Measurements from ENCODE around the gene SH3RF1.

Gene SH3RF1

GRCh38 chr4:169090484-169091215 is 180.1 kb downstream of the SH3RF1 start:
- Histone ChIP-seq H3K27me3 (ENCODE audit: control insufficient read depth in 2 of 2, insufficient read depth in 2 of 2, low read length in 2 of 2) (no peaks in the 10 kb centered on the region), H3K36me3 (ENCODE audit: control insufficient read depth in 2 of 2, insufficient read depth in 2 of 2, low read length in 2 of 2) (peaks cover 18 to 29% of the 10 kb centered on the region in 2 donors), H3K27ac (ENCODE audit: low read depth in 2 of 2, low read length in 2 of 2) (no peak overlapping the region), H3K4me1 (ENCODE audit: control insufficient read depth in 2 of 2, insufficient read depth in 2 of 2, low read length in 2 of 2) (no peaks in the 10 kb centered on the region), H3K9me3 (ENCODE audit: control insufficient read depth in 2 of 2, low read length in 2 of 2) (peaks cover 3 to 4% of the 10 kb centered on the region in 2 donors), H3K9ac (ENCODE audit: low read depth in 1 of 2, low read length in 2 of 2) (no peak overlapping the region), H3K4me3 (ENCODE audit: low read length in 2 of 2) (no peak overlapping the region)

GRCh38 chr4:169089004-169089403 is 181.8 kb downstream of the SH3RF1 start:
- H3K27me3 ChIP-seq (ENCODE audit: control insufficient read depth in 2 of 2, insufficient read depth in 2 of 2, low read length in 2 of 2) = no peaks in the 10 kb centered on the region
- no peak overlapping the region for H3K9ac ChIP-seq (ENCODE audit: low read depth in 1 of 2, low read length in 2 of 2)
- H3K9me3 ChIP-seq (ENCODE audit: control insufficient read depth in 2 of 2, low read length in 2 of 2) = peaks cover 3 to 4% of the 10 kb centered on the region in 2 donors
- H3K4me1 ChIP-seq (ENCODE audit: control insufficient read depth in 2 of 2, insufficient read depth in 2 of 2, low read length in 2 of 2) = no peaks in the 10 kb centered on the region
- H3K4me3 ChIP-seq (ENCODE audit: low read length in 2 of 2) = no peak overlapping the region
- peaks cover 12 to 21% of the 10 kb centered on the region in 2 donors for H3K36me3 ChIP-seq (ENCODE audit: control insufficient read depth in 2 of 2, insufficient read depth in 2 of 2, low read length in 2 of 2)
- no peak overlapping the region for H3K27ac ChIP-seq (ENCODE audit: low read depth in 2 of 2, low read length in 2 of 2)

- Histone ChIP-seq H3K9ac (ENCODE audit: low read depth in 1 of 2, low read length in 2 of 2) (no peak overlapping the region), H3K27ac (ENCODE audit: low read depth in 2 of 2, low read length in 2 of 2) (no peak overlapping the region), H3K4me3 (ENCODE audit: low read length in 2 of 2) (no peak overlapping the region), H3K27me3 (ENCODE audit: control insufficient read depth in 2 of 2, insufficient read depth in 2 of 2, low read length in 2 of 2) (no peaks in the 10 kb centered on the region), H3K36me3 (ENCODE audit: control insufficient read depth in 2 of 2, insufficient read depth in 2 of 2, low read length in 2 of 2) (peaks cover 3 to 9% of the 10 kb centered on the region in 2 donors), H3K9me3 (ENCODE audit: control insufficient read depth in 2 of 2, low read length in 2 of 2) (no peaks in the 10 kb centered on the region), H3K4me1 (ENCODE audit: control insufficient read depth in 2 of 2, insufficient read depth in 2 of 2, low read length in 2 of 2) (peaks cover 0 to 3% of the 10 kb centered on the region in 2 donors)
Observed at GRCh38 chr4:169084954-169085353, 185.8 kb downstream of the SH3RF1 start.

GRCh38 chr4:169080981-169081380 is 189.8 kb downstream of the SH3RF1 start:
- H3K9me3 ChIP-seq (ENCODE audit: control insufficient read depth in 2 of 2, low read length in 2 of 2) = no peaks in the 10 kb centered on the region
- peaks cover 0 to 3% of the 10 kb centered on the region in 2 donors for H3K36me3 ChIP-seq (ENCODE audit: control insufficient read depth in 2 of 2, insufficient read depth in 2 of 2, low read length in 2 of 2)
- H3K27me3 ChIP-seq (ENCODE audit: control insufficient read depth in 2 of 2, insufficient read depth in 2 of 2, low read length in 2 of 2) = no peaks in the 10 kb centered on the region
- no peak overlapping the region for H3K4me3 ChIP-seq (ENCODE audit: low read length in 2 of 2)
- peak overlapping the region in 1 of 2 donors; percentile 16 for H3K27ac ChIP-seq (ENCODE audit: low read depth in 2 of 2, low read length in 2 of 2)
- no peak overlapping the region for H3K9ac ChIP-seq (ENCODE audit: low read depth in 1 of 2, low read length in 2 of 2)
- peaks cover 0 to 6% of the 10 kb centered on the region in 2 donors for H3K4me1 ChIP-seq (ENCODE audit: control insufficient read depth in 2 of 2, insufficient read depth in 2 of 2, low read length in 2 of 2)

- H3K27ac ChIP-seq (ENCODE audit: low read depth in 2 of 2, low read length in 2 of 2) = peak overlapping the region; percentile 40 to 42
- peaks cover 0 to 2% of the 10 kb centered on the region in 2 donors for H3K36me3 ChIP-seq (ENCODE audit: control insufficient read depth in 2 of 2, insufficient read depth in 2 of 2, low read length in 2 of 2)
- peaks cover 0 to 6% of the 10 kb centered on the region in 2 donors for H3K4me1 ChIP-seq (ENCODE audit: control insufficient read depth in 2 of 2, insufficient read depth in 2 of 2, low read length in 2 of 2)
- H3K4me3 ChIP-seq (ENCODE audit: low read length in 2 of 2) = peak overlapping the region in 1 of 2 donors; percentile 43
- H3K9ac ChIP-seq (ENCODE audit: low read depth in 1 of 2, low read length in 2 of 2) = no peak overlapping the region
- H3K27me3 ChIP-seq (ENCODE audit: control insufficient read depth in 2 of 2, insufficient read depth in 2 of 2, low read length in 2 of 2) = no peaks in the 10 kb centered on the region
- H3K9me3 ChIP-seq (ENCODE audit: control insufficient read depth in 2 of 2, low read length in 2 of 2) = no peaks in the 10 kb centered on the region
Observed at GRCh38 chr4:169079942-169080827, 190.6 kb downstream of the SH3RF1 start.

GRCh38 chr4:169074117-169074516 is 196.6 kb downstream of the SH3RF1 start:
- Histone ChIP-seq H3K4me1 (ENCODE audit: control insufficient read depth in 2 of 2, insufficient read depth in 2 of 2, low read length in 2 of 2) (peaks cover 4 to 8% of the 10 kb centered on the region in 2 donors), H3K27me3 (ENCODE audit: control insufficient read depth in 2 of 2, insufficient read depth in 2 of 2, low read length in 2 of 2) (no peaks in the 10 kb centered on the region), H3K36me3 (ENCODE audit: control insufficient read depth in 2 of 2, insufficient read depth in 2 of 2, low read length in 2 of 2) (no peaks in the 10 kb centered on the region), H3K27ac (ENCODE audit: low read depth in 2 of 2, low read length in 2 of 2) (no peak overlapping the region), H3K9ac (ENCODE audit: low read depth in 1 of 2, low read length in 2 of 2) (no peak overlapping the region), H3K9me3 (ENCODE audit: control insufficient read depth in 2 of 2, low read length in 2 of 2) (peaks cover 6 to 7% of the 10 kb centered on the region in 2 donors), H3K4me3 (ENCODE audit: low read length in 2 of 2) (no peak overlapping the region)

- peak overlapping the region in 1 of 2 donors; percentile 13 for H3K4me3 ChIP-seq (ENCODE audit: low read length in 2 of 2)
- no peak overlapping the region for H3K9ac ChIP-seq (ENCODE audit: low read depth in 1 of 2, low read length in 2 of 2)
- H3K36me3 ChIP-seq (ENCODE audit: control insufficient read depth in 2 of 2, insufficient read depth in 2 of 2, low read length in 2 of 2) = no peaks in the 10 kb centered on the region
- H3K9me3 ChIP-seq (ENCODE audit: control insufficient read depth in 2 of 2, low read length in 2 of 2) = peaks cover 6 to 7% of the 10 kb centered on the region in 2 donors
- H3K27ac ChIP-seq (ENCODE audit: low read depth in 2 of 2, low read length in 2 of 2) = no peak overlapping the region
- peaks cover 4 to 8% of the 10 kb centered on the region in 2 donors for H3K4me1 ChIP-seq (ENCODE audit: control insufficient read depth in 2 of 2, insufficient read depth in 2 of 2, low read length in 2 of 2)
- no peaks in the 10 kb centered on the region for H3K27me3 ChIP-seq (ENCODE audit: control insufficient read depth in 2 of 2, insufficient read depth in 2 of 2, low read length in 2 of 2)
Observed at GRCh38 chr4:169071747-169072146, 199.0 kb downstream of the SH3RF1 start.

- H3K4me3 ChIP-seq (ENCODE audit: low read length in 2 of 2) = peak overlapping the region in 1 of 2 donors; percentile 33
- peak overlapping the region; percentile 84 to 85 for H3K27ac ChIP-seq (ENCODE audit: low read depth in 2 of 2, low read length in 2 of 2)
Observed at GRCh38 chr4:169070895-169071218, 199.9 kb downstream of the SH3RF1 start.

GRCh38 chr4:169070071-169070894 is 200.5 kb downstream of the SH3RF1 start:
- H3K9ac ChIP-seq (ENCODE audit: low read depth in 1 of 2, low read length in 2 of 2) = peak overlapping the region; percentile 3 to 24
- no peaks in the 10 kb centered on the region for H3K27me3 ChIP-seq (ENCODE audit: control insufficient read depth in 2 of 2, insufficient read depth in 2 of 2, low read length in 2 of 2)
- peaks cover 6 to 7% of the 10 kb centered on the region in 2 donors for H3K9me3 ChIP-seq (ENCODE audit: control insufficient read depth in 2 of 2, low read length in 2 of 2)
- peaks cover 4 to 8% of the 10 kb centered on the region in 2 donors for H3K4me1 ChIP-seq (ENCODE audit: control insufficient read depth in 2 of 2, insufficient read depth in 2 of 2, low read length in 2 of 2)
- H3K27ac ChIP-seq (ENCODE audit: low read depth in 2 of 2, low read length in 2 of 2) = peak overlapping the region; percentile 84 to 85
- no peak overlapping the region for H3K4me3 ChIP-seq (ENCODE audit: low read length in 2 of 2)
- no peaks in the 10 kb centered on the region for H3K36me3 ChIP-seq (ENCODE audit: control insufficient read depth in 2 of 2, insufficient read depth in 2 of 2, low read length in 2 of 2)

More at GRCh38 chr4:169070895-169071218, 199.9 kb downstream of the SH3RF1 start:
- H3K4me1 ChIP-seq (ENCODE audit: control insufficient read depth in 2 of 2, insufficient read depth in 2 of 2, low read length in 2 of 2) = peaks cover 4 to 8% of the 10 kb centered on the region in 2 donors
- peak overlapping the region in 1 of 2 donors; percentile 3 for H3K9ac ChIP-seq (ENCODE audit: low read depth in 1 of 2, low read length in 2 of 2)
- no peaks in the 10 kb centered on the region for H3K36me3 ChIP-seq (ENCODE audit: control insufficient read depth in 2 of 2, insufficient read depth in 2 of 2, low read length in 2 of 2)
- peaks cover 6 to 7% of the 10 kb centered on the region in 2 donors for H3K9me3 ChIP-seq (ENCODE audit: control insufficient read depth in 2 of 2, low read length in 2 of 2)
- H3K27me3 ChIP-seq (ENCODE audit: control insufficient read depth in 2 of 2, insufficient read depth in 2 of 2, low read length in 2 of 2) = no peaks in the 10 kb centered on the region

Measured in mucosa of rectum (tissue), 2 donors.